ENCODE data around the gene GNPDA2.

Gene GNPDA2

DNA sequence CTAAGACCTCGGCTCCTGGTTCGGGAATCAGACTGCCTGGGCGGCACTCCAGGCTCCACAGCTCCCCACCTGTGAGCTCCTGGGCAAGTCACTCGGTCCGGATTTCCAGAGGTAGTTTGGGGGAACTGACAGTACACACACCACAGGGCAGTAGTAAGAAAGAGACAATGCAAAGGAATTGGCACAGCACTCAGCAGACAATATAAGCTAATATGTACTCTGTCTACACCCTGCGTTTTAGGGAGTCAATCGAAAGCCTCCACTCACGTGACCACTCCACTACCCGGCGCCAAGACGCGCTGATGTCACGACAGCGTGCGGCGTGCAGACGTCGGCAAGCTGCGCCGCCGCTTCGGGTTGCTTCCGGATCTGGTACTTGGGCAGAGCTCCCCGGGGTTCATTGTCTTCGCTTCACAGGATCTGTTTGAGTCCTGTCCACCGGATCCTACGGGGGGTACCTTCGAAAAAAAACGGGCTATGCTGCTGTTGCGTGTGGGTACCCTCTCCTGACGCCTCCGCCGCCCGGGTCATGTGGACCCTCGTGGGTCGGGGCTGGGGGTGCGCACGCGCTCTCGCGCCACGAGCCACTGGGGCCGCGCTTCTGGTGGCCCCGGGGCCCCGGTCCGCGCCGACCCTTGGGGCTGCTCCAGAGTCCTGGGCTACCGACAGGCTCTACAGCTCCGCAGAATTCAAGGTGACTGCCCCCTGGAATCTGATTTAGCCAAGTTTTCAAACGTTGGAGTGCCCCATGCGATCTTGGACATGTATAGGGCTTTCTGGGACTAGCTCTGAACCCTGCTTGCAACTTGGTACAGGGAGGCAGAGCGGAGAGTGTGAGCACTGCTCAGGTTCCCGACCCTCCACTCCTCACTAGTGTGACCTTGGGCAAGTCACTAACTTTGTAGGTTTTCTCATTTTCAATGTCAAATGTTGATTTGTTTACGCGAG lies 48.0 kb downstream of the GNPDA2 start, which contains the start of gene GUF1:
Gene GUF1, plus strand, starts transcription at position 327 of the 948 bp plus-strand sequence. Its CDS starts 203 bp downstream, at position 530.
- DNase-seq = peak; percentile 66

- no peak for DNase-seq
These were observed 51.0 kb downstream of the GNPDA2 start for GRCh38 chr4:44675366-44675765.

- no peak for DNase-seq
These were observed 51.9 kb downstream of the GNPDA2 start for GRCh38 chr4:44674471-44674870.

DNA sequence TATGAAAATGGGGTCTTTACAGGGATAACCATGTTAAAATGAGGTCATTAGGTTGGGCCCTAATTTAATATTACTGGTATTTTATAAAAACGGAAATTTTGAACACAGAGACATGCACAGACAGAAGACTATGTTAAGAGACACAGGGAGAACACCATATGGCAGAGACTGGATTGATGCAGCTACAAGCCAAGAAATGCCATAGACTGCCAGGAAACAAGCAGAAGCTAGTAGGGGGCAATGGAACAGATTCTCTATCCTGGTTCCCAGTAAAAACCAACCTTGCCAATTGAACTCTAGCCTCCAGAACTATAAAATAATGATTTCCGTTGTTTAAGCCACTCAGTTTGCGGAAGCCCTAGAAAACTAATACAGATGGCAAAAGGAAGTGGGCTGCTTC lies 54.7 kb downstream of the GNPDA2 start:
- no peak for DNase-seq

GRCh38 chr4:44670506-44671199 lies 55.7 kb downstream of the GNPDA2 start:
- no peak for DNase-seq

DNA sequence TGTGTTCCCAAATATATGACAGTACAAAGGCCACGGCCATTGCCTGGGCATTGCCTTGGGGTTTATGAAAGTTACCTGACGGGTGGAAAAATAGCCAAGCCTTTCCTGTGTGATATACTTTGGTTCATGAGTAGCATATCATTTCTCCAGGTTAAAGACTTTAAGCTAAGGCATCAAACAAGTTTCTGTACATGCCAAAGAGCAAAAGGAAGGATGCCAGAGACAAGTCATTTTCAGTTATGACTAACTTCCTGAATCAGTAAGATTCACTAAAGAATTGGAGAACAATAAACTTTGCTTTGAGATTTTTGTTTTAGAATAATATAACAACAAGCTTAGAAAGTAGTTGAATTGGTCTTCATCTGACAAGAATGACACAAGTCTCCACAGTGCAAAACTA lies 57.8 kb downstream of the GNPDA2 start:
- no peak for DNase-seq

- no peak for DNase-seq
These were observed 62.7 kb downstream of the GNPDA2 start for GRCh38 chr4:44663539-44664263.

DNA sequence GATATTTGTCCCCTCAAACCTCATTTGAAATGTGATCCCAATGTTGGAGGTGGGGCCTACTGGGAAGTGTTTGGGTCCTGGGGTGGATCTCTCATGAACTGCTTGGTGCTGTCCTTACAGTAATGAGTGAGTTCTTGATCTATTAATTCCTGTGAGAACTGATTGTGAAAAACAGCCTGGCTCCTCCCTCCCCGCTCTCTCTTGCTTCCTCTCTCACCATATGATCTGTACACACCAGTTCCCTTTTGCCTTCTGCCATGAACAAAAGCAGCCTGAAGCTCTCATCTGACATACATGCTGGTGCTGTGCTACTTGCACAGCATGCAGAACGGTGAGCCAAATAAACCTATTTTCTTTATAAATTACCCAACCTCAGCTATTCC lies 63.7 kb downstream of the GNPDA2 start:
- no peak for DNase-seq

DNA sequence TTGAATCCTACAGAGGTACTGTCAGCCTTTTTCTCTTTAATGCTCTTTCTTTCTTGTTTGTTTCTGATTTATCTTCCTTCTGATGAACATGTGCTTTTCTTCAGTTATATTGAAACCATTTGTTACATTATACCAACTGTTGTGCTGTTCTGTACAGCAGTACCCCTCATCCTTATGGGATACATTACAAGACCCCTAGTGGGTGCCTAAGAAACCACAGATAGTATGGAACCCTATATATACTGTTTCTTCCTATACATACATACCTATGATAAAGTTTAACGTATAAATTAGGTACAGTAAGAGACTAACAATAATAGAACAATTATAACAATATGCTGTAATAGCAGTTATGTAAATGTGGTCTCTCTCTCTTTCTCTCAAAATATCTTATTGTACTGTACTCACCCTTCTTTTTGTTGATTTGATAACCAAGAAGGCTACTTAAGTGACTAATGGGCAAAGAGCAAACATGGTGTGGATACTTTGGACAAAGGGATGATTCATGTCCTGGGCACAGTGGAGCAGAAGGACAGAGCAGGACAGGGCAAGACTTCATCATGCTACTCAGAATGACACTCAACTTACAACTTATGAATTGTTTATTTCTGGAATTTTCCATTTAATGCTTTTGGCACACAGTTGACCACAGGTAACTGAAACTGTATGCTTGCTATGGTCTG lies 64.3 kb downstream of the GNPDA2 start:
- no peak for DNase-seq

GRCh38 chr4:44660396-44660795 lies 66.0 kb downstream of the GNPDA2 start:
- no peak for DNase-seq

DNA sequence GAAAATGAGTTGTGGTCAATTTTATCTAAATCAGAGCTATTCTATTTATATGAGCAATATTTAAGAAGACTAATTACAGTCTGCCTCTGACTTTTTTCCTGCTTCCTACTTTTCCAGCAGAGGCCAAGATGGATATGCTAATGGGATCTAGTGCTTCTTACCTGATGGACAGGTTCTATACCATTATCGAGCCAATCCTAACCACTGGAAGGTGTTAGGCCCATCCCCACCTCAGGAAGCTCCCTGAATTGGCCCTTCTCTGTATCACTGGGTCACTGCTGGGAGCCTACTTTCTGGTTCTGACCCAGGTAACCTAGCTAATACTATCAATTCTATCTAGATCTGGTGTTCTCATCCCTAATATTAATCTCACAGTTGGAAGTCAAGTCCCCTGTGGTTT lies 74.4 kb downstream of the GNPDA2 start:
- no peak for DNase-seq

All from NCI-H2227 treated with DMSO at 0.1 percent for 48 hours (cell line).